K562 (cell line): Measurements from ENCODE around the gene SPATC1L. TPM values are rescaled to one million over a fixed set of nuclear protein-coding genes. Genes with fewer than 3 reads are reported as not detected.

Source experiments
- ATAC-seq: fragments of 200-7000 bp; cut with Tn5 transposase; 3 replicates; pipeline ENCODE4 v1.9.1; 2020; ENCODE audit warnings: moderate library complexity
- BruUV-seq: library from RNA; stranded (reverse); fragments of 400-500 nt; replicated peaks from 2 replicates; lab custom pipeline; 2021; lab: Mats Ljungman, UMichigan
- CTCF ChIA-PET: fragments of 300-600 bp; formaldehyde crosslinking; extraction: SDS; loops from one replicate; lab custom pipeline; 2021; ENCODE audit warnings: low intra/inter-chr PET ratio; lab: Yijun Ruan, JAX
- POLR2A ChIA-PET: fragments of 300-600, 350-650 bp; sonication (Branson Sonifier 250); formaldehyde crosslinking; extraction: SDS; loops from one replicate; lab custom pipeline; 2021; ENCODE audit warnings: antibody characterized with exemption, inconsistent platforms; lab: Yijun Ruan, JAX
- DNase-seq, 4 experiments: peaks; one replicate each; pipeline versions ENCODE4 v3.0.0 to v3.0.0-alpha.2; 2011 to 2018; ENCODE audit warnings: low spot score in 3 of 4, mixed read lengths in 3 of 4; ENCODE audit errors: extremely low read depth in 1 of 4
- FAIRE-seq: peaks from 2 replicates; lab custom pipeline; 2011; peaks lifted over from hg19 to GRCh38; lab: Jason Lieb, UNC
- H2AFZ ChIP-seq: 2 replicates; pipeline ENCODE4 v1.6.0; 2011; ENCODE audit warnings: low read depth, low read length, control low read depth, inconsistent platforms
- H3K27ac ChIP-seq: fragments of 200-600 bp; 3 replicates; pipeline ENCODE4 v1.8.0; 2011; ENCODE audit warnings: low read depth, mild to moderate bottlenecking, control low read depth, inconsistent platforms, low read length, moderate library complexity, mixed read lengths; ENCODE audit errors: extremely low read depth
- H3K27me3 ChIP-seq, 2 experiments: fragments of 300-600 bp in 1 of 2; 2 replicates in 1 of 2; 3 replicates in 1 of 2; pipeline versions ENCODE4 v1.6.0 to v1.8.0; 2011; ENCODE audit warnings: inconsistent platforms in 2 of 2, low read length in 2 of 2, mild to moderate bottlenecking in 1 of 2, mixed read lengths in 1 of 2, moderate library complexity in 1 of 2; ENCODE audit not compliant: control insufficient read depth in 2 of 2, insufficient read depth in 2 of 2
- H3K36me3 ChIP-seq: fragments of 300-600 bp; 3 replicates; pipeline ENCODE4 v1.8.0; 2011; ENCODE audit warnings: mild to moderate bottlenecking, low read length, inconsistent platforms; ENCODE audit not compliant: control insufficient read depth, insufficient read depth
- H3K4me1 ChIP-seq, 2 experiments: fragments of 200-600 bp in 1 of 2; replicated peaks in 1 of 2; 2 replicates in 1 of 2; 3 replicates in 1 of 2; pipeline versions ENCODE4 v1.5.1 to v1.8.0; 2011; ENCODE audit warnings: inconsistent platforms in 2 of 2, low read length in 2 of 2, mild to moderate bottlenecking in 1 of 2, mixed read lengths in 1 of 2, moderate library complexity in 1 of 2; ENCODE audit not compliant: control insufficient read depth in 2 of 2, insufficient read depth in 2 of 2
- H3K4me2 ChIP-seq: 2 replicates; pipeline ENCODE4 v1.6.1; 2011; ENCODE audit warnings: low read length, control low read depth, inconsistent platforms, mixed read lengths; ENCODE audit not compliant: insufficient read depth
- H3K4me3 ChIP-seq: fragments of 200-600 bp; sonication (generic), shearing (Covaris generic); 2 replicates; pipeline ENCODE4 v1.5.1; 2016; ENCODE audit warnings: control low read depth, inconsistent platforms
- H3K79me2 ChIP-seq: fragments of 200-600 bp; 3 replicates; pipeline ENCODE4 v1.8.0; 2011; ENCODE audit warnings: low read length, inconsistent platforms; ENCODE audit not compliant: control insufficient read depth, insufficient read depth
- H3K9ac ChIP-seq, 2 experiments: 2 replicates each; pipeline versions ENCODE4 v1.6.0 to v1.6.1; 2011; ENCODE audit warnings: low read depth in 2 of 2, low read length in 2 of 2, control low read depth in 1 of 2, inconsistent platforms in 1 of 2, mild to moderate bottlenecking in 1 of 2, mixed read lengths in 1 of 2; ENCODE audit not compliant: insufficient read depth in 1 of 2
- H3K9me1 ChIP-seq: one replicate; pipeline ENCODE4 v1.6.0; 2011; ENCODE audit warnings: inconsistent platforms, mild to moderate bottlenecking, low read length, moderate library complexity; ENCODE audit not compliant: control insufficient read depth, insufficient read depth
- H3K9me3 ChIP-seq: replicated peaks from 2 replicates; pipeline ENCODE4 v1.5.1; 2011; ENCODE audit warnings: low read depth, low read length, inconsistent platforms; ENCODE audit not compliant: control insufficient read depth, insufficient read depth
- H4K20me1 ChIP-seq: replicated peaks from 2 replicates; pipeline ENCODE4 v1.6.1; 2011; ENCODE audit warnings: low read length, inconsistent platforms, mixed read lengths; ENCODE audit not compliant: control insufficient read depth, insufficient read depth
- ATF2 ChIP-seq: sonication (generic); formaldehyde crosslinking; IDR thresholded peaks from 2 replicates; pipeline ENCODE4 v1.8.1; 2022; ENCODE audit warnings: missing genetic modification reagents
- CBFA2T2 ChIP-seq: fragments of 450-650 bp; conservative IDR thresholded peaks from 2 replicates; pipeline ENCODE4 v1.6.1; 2017; ENCODE audit warnings: mild to moderate bottlenecking
- CLOCK ChIP-seq: fragments of 250-450 bp; sonication (Bioruptor Pico); IDR thresholded peaks from 2 replicates; pipeline ENCODE4 v1.4.0; 2020; ENCODE audit warnings: mild to moderate bottlenecking, moderate library complexity, borderline replicate concordance
- CREB1 ChIP-seq, 2 experiments: sonication (generic) in 1 of 2; formaldehyde crosslinking in 1 of 2; IDR thresholded peaks; 2 replicates each; pipeline versions ENCODE4 v1.6.1 to v1.8.0; 2012 to 2022; ENCODE audit warnings: inconsistent platforms in 1 of 2, mild to moderate bottlenecking in 1 of 2, missing genetic modification reagents in 1 of 2, moderate library complexity in 1 of 2
- ELF4 ChIP-seq: fragments of 450-650 bp; formaldehyde crosslinking; IDR thresholded peaks from 2 replicates; pipeline ENCODE4 v1.4.0; 2022; ENCODE audit warnings: missing genetic modification characterization
- FOXP4 ChIP-seq: sonication (generic); formaldehyde crosslinking; IDR thresholded peaks from 2 replicates; pipeline ENCODE4 v1.8.0; 2022; ENCODE audit warnings: mild to moderate bottlenecking, missing genetic modification reagents, borderline replicate concordance
- NFATC3 ChIP-seq: fragments of 450-650 bp; IDR thresholded peaks from 2 replicates; pipeline ENCODE4 v1.6.1; 2017; ENCODE audit warnings: mild to moderate bottlenecking
- SAFB ChIP-seq: fragments of 200-400 bp; formaldehyde crosslinking; IDR thresholded peaks from 2 replicates; pipeline ENCODE4 v1.6.1; 2017; ENCODE audit warnings: low read depth, low read length, borderline replicate concordance
- TOE1 ChIP-seq, 2 experiments: fragments of 450-650 bp in 1 of 2; sonication (generic) in 1 of 2; formaldehyde crosslinking in 1 of 2; IDR thresholded peaks; 2 replicates each; pipeline versions ENCODE4 v1.7.1 to v1.8.0; 2016 to 2022; ENCODE audit warnings: borderline replicate concordance in 2 of 2, mild to moderate bottlenecking in 2 of 2, antibody characterized with exemption in 1 of 2, inconsistent platforms in 1 of 2, low read depth in 1 of 2, missing genetic modification reagents in 1 of 2, moderate library complexity in 1 of 2
- ZNF140 ChIP-seq: fragments of 250-450 bp; sonication (Bioruptor Pico); IDR thresholded peaks from 2 replicates; pipeline ENCODE4 v1.8.0; 2021; ENCODE audit warnings: moderate library complexity, mild to moderate bottlenecking, inconsistent platforms
- ZNF589 ChIP-seq: fragments of 200-800 bp; sonication (Bioruptor generic); IDR thresholded peaks from 2 replicates; pipeline ENCODE4 v1.6.1; 2016; ENCODE audit warnings: low read depth, missing genetic modification characterization, missing compliant biosample characterization
- WGBS: fragments of 100-300 bp; shearing (Covaris generic); methylation state at CpG from one replicate; pipeline ENCODE4 v1.1.6; 2016; ENCODE audit warnings: low coverage, mixed read lengths; ENCODE audit not compliant: insufficient coverage; ENCODE audit errors: missing lambda C conversion rate; 5-methylcytosine and 5-hydroxymethylcytosine counted together
- in situ Hi-C: fragments of 300-500 bp; cut with MboI; formaldehyde crosslinking; loops from 4 replicates; pipeline ENCODE4 v1.15.0; 2018; ENCODE audit warnings: inconsistent platforms, mixed read lengths
- intact Hi-C: fragments of 100-400 bp; cut with micrococcal nuclease; formaldehyde crosslinking; loops from 2 replicates; pipeline ENCODE4 v1.14.2; 2022
- polyA plus RNA-seq, 8 experiments: library from polyadenylated mRNA; depleted of rRNA in 4 of 8; stranded (reverse) in 5 of 8; unstranded in 3 of 8; fragments of >200 nt; fragmentation: Nextera tagmentation in 2 of 8; fragmentation: Illumina TruSeq in 1 of 8; extraction: Ambion mirVana in 2 of 8; extraction: Trizol in 1 of 8; gene quantifications; 2 replicates each; pipeline versions ENCODE4 v1.2.1 to v1.2.3, GENCODE V29; 2011 to 2014; ENCODE audit warnings: inconsistent platforms in 1 of 8, missing spikeins in 1 of 8
- total RNA-seq, 7 experiments: library from RNA; depleted of rRNA in 6 of 7; stranded (reverse); fragments of >200 nt in 6 of 7; fragmentation: Illumina TruSeq in 2 of 7; extraction: Trizol in 2 of 7; gene quantifications; 2 replicates each; pipeline versions ENCODE4 v1.2.1 to v1.2.3, GENCODE V29; 2011 to 2021; ENCODE audit warnings: low replicate concordance in 1 of 7

SPATC1L gene
- total and polyA plus RNA-seq, 9 of the 15 experiments (the other 6 are each of a cell fraction or from before 2014, with no cell fraction given) = 0.14 to 121 (median 34.0) TPM; not detected in 1

- Histone ChIP-seq H3K27ac (no peak overlapping the region), H3K4me1 (peaks cover 0 to 76% of the 10 kb centered on the region in 2 experiments; a peak in 2 of 5 replicates), H4K20me1 (peaks cover 7% of the 10 kb centered on the region; the same call in 1 of the 2 replicates), H3K9me1 (no peaks in the 10 kb centered on the region), H3K36me3 (no peaks in the 10 kb centered on the region), H3K9ac (no peak overlapping the region), H2AFZ (no peak overlapping the region), H3K79me2 (no peaks in the 10 kb centered on the region), H3K9me3 (no peaks in the 10 kb centered on the region), H3K27me3 (peaks cover 46 to 79% of the 10 kb centered on the region in 2 experiments; a peak in 4 of 5 replicates), H3K4me3 (no peak overlapping the region), H3K4me2 (no peak overlapping the region)
- ATAC-seq (peak; percentile 14), DNase-seq (no peak), FAIRE-seq (no peak)
- intact Hi-C loops = no loop called here
- CTCF ChIA-PET = no interaction called here
- POLR2A ChIA-PET = no interaction called here
- BruUV-seq = no TSS peak
- WGBS = 29% methylated on average over 36 of the region's 40 CpGs
- in situ Hi-C loops = no loop called here
- TF ChIP-seq CLOCK (CRISPR knock-in tag) (no peak), NFATC3 (no peak), ZNF140 (CRISPR knock-in tag) (no peak), CREB1 (IDR thresholded peaks at IDR 0.05) (no peak), CREB1 (CRISPR knock-in tag; IDR thresholded peaks at IDR 0.05) (no peak), SAFB (peak; percentile 14; the same call in 1 of the 2 replicates), FOXP4 (no peak), ATF2 (CRISPR knock-in tag) (no peak), ELF4 (CRISPR knock-in tag) (no peak), TOE1 (IDR thresholded peaks at IDR 0.05; ENCODE audit: borderline replicate concordance) (peak; percentile 88), TOE1 (CRISPR knock-in tag; IDR thresholded peaks at IDR 0.05; ENCODE audit: borderline replicate concordance, low read depth) (no peak), ZNF589 (CRISPR knock-in tag) (no peak), CBFA2T2 (peak; percentile 73)
These were observed 56.8 kb downstream of the SPATC1L start for GRCh38 chr21:46127239-46128105.
